Nephron progenitor cell (in vitro differentiated cells): ENCODE measurements around the gene IL1R2.
A peak's percentile ranks its signal among the peaks of the same experiment; 100 is the strongest.

Source experiments
- DNase-seq: peaks from one replicate; pipeline ENCODE4 v3.0.0; 2021
- H3K27ac Mint-ChIP-seq: 2 replicates; pipeline ENCODE4 v1.8.0; 2021; ENCODE audit warnings: mild to moderate bottlenecking, moderate library complexity, mixed read lengths
- H3K27me3 Mint-ChIP-seq: 2 replicates; pipeline ENCODE4 v1.8.0; 2021; ENCODE audit warnings: mild to moderate bottlenecking, low read depth, mixed read lengths; ENCODE audit not compliant: poor library complexity
- H3K36me3 Mint-ChIP-seq: 2 replicates; pipeline ENCODE4 v1.8.0; 2021; ENCODE audit warnings: low read depth, mixed read lengths
- H3K4me1 Mint-ChIP-seq: 2 replicates; pipeline ENCODE4 v1.8.0; 2021; ENCODE audit warnings: mixed read lengths
- H3K4me3 Mint-ChIP-seq: 2 replicates; pipeline ENCODE4 v1.8.0; 2021; ENCODE audit warnings: mild to moderate bottlenecking, moderate library complexity, mixed read lengths
- H3K9me3 Mint-ChIP-seq: 2 replicates; pipeline ENCODE4 v1.8.0; 2021; ENCODE audit warnings: mild to moderate bottlenecking, moderate library complexity, mixed read lengths
- TF ChIP-seq, protein P1 (sequence below): fragments of 200-600 bp; sonication (generic); IDR thresholded peaks from 2 replicates; pipeline ENCODE4 v1.5.0; 2021; ENCODE audit warnings: antibody characterized with exemption

IL1R2 gene

DNA sequence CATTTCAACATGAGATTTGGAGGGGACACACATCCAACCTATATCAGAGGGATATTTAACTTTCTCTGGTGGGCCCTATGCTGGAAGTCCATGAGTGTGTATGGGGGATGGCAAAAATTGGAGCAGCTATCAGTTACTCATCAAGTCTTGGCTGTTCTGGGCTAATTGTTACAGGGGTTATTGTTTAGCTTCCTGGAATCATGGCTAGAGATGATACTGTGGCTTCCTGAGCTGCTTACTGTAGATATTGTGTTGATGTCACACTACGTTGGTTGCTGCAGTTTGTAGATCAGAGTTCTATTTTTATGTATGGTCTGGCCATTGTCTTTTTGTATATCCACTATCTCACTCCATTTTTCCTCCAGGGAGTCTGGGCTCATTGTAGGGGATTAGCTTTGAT lies 20.9 kb upstream of the IL1R2 start:
- Mint-ChIP-seq H3K27me3 (peaks cover 3% of the 10 kb centered on the region), H3K9me3 (peaks cover 7% of the 10 kb centered on the region), H3K27ac (no peak overlapping the region), H3K4me3 (no peak overlapping the region), H3K36me3 (no peaks in the 10 kb centered on the region), H3K4me1 (peaks cover 20% of the 10 kb centered on the region)
- TF ChIP-seq, protein P1, sequence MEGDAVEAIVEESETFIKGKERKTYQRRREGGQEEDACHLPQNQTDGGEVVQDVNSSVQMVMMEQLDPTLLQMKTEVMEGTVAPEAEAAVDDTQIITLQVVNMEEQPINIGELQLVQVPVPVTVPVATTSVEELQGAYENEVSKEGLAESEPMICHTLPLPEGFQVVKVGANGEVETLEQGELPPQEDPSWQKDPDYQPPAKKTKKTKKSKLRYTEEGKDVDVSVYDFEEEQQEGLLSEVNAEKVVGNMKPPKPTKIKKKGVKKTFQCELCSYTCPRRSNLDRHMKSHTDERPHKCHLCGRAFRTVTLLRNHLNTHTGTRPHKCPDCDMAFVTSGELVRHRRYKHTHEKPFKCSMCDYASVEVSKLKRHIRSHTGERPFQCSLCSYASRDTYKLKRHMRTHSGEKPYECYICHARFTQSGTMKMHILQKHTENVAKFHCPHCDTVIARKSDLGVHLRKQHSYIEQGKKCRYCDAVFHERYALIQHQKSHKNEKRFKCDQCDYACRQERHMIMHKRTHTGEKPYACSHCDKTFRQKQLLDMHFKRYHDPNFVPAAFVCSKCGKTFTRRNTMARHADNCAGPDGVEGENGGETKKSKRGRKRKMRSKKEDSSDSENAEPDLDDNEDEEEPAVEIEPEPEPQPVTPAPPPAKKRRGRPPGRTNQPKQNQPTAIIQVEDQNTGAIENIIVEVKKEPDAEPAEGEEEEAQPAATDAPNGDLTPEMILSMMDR = no peak
- DNase-seq = no peak

- TF ChIP-seq, protein P1 = no peak
- Mint-ChIP-seq H3K4me3 (no peak overlapping the region), H3K9me3 (peaks cover 7% of the 10 kb centered on the region), H3K27ac (no peak overlapping the region), H3K4me1 (peaks cover 22% of the 10 kb centered on the region), H3K36me3 (no peaks in the 10 kb centered on the region), H3K27me3 (peaks cover 3% of the 10 kb centered on the region)
- DNase-seq = no peak
These were observed 19.9 kb upstream of the IL1R2 start for GRCh38 chr2:101971836-101972235.

- DNase-seq = no peak
- Mint-ChIP-seq H3K9me3 (peaks cover 7% of the 10 kb centered on the region), H3K36me3 (no peaks in the 10 kb centered on the region), H3K27ac (no peak overlapping the region), H3K4me1 (peaks cover 22% of the 10 kb centered on the region), H3K27me3 (peaks cover 3% of the 10 kb centered on the region), H3K4me3 (no peak overlapping the region)
- TF ChIP-seq, protein P1 = no peak
These were observed 18.9 kb upstream of the IL1R2 start for GRCh38 chr2:101972621-101973434.

DNA sequence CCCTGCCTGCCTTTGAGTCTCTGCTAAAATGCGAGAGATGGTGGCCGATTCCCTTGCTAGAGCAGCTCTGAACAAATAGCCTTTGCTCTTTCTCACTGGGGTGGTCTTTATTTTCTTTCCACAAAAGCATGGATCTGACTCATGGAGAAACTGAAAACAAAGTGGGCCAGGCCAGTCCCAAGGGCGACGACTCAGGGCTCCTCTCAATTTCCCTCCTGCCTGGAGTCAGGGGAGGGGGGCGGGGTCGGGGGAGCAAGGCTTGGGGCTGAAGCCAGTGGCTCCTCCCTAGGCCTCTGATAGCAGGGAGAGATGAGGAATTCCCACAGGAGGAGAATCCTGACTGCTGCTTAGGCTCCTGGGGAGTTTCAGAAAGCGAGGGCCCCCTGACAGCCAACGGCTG lies 17.1 kb upstream of the IL1R2 start:
- peak; percentile 33 for DNase-seq
- no peaks in the 10 kb centered on the region for H3K36me3 Mint-ChIP-seq
- no peak overlapping the region for H3K4me3 Mint-ChIP-seq
- H3K4me1 Mint-ChIP-seq = peaks cover 22% of the 10 kb centered on the region
- peaks cover 7% of the 10 kb centered on the region for H3K9me3 Mint-ChIP-seq
- H3K27ac Mint-ChIP-seq = no peak overlapping the region
- peaks cover 3% of the 10 kb centered on the region for H3K27me3 Mint-ChIP-seq
- TF ChIP-seq, protein P1 = no peak

DNA sequence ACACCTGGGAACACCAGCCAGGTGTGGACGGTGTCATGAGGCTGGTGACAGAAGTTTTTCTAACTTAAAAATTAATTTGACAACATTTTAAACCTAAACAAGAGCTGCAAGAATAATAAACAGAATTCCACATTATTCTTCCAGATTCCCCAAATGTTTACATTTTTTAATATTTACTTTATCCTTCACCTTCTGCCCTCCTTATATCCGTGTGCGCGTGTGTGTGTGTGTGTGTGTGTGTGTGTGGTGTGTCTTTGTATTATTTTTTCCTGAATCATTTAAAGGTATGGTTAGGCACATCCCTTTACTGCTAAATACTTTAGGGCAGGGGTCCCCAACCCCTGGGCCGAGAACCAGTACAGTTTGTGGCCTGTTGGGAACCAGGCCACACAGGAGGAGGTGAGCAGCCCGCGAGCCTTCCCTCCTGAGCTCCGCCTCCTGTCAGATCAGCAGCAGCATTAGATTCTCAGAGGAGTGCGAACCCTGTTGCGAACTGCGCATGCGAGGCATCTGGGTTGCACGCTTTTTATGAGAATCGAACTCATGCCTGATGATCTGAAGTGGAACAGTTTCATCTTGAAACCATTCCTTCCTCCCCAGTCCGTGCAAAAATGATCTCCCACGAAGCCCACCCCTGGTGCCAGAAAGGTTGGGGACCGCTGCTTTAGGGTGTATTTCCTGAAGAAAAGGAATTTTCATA lies 16.4 kb upstream of the IL1R2 start:
- Mint-ChIP-seq H3K4me1 (peaks cover 22% of the 10 kb centered on the region), H3K36me3 (no peaks in the 10 kb centered on the region), H3K27me3 (peaks cover 3% of the 10 kb centered on the region), H3K27ac (no peak overlapping the region), H3K4me3 (no peak overlapping the region), H3K9me3 (peaks cover 7% of the 10 kb centered on the region)
- TF ChIP-seq, protein P1 = no peak
- DNase-seq = no peak
